Measurements from ENCODE around the gene GPC6. TPM values are rescaled to one million over a fixed set of nuclear protein-coding genes. Genes with fewer than 3 reads are reported as not detected.

GPC6 gene
- polyA plus RNA-seq, 1 donor (not counting 4 experiments of a cell fraction or from before 2014, with no cell fraction given): 0.42 TPM

DNA sequence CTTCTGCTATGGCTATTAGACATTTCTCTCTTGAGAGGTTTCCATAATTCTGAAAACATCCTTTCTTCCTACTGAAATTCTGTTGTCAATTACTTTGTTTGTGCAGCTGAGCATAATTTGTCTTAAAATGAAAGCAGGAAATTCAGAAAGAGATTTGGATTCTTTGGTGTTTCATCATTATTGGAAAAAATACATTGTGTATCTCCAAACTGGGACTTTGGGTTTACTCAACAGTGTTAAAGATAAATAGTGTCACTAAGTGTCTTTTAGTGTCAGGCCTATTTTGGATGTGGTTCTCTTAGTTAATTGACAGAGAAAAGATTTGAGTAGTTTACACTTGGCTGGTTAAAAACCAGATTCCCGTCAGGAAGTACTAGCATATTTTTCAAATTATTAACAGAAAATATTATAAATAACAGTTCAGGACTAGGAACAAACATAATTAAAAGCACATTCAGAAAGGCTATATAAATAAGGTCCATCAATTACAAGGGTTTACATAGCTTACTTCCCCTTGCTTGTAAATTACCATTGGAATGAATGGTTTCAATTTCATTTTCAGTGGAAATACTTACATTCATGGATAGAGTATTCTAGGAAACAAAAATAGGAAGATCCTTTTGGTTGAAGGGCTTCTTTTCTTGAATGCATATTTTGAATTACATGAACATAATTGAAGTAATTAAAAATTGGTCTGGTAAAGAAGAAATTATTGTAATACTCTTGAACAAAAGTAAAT, 483.1 kb downstream of the GPC6 start:
- no peaks in the 10 kb centered on the region for H3K9me3 ChIP-seq (ENCODE audit: control insufficient read depth, low read depth, low read length)
- no peaks in the 10 kb centered on the region for H3K27me3 ChIP-seq (ENCODE audit: control insufficient read depth, extremely low read depth, insufficient read depth, low read length)
- H3K9me1 ChIP-seq (ENCODE audit: control insufficient read depth, extremely low read depth, insufficient read depth, low read length): no peaks in the 10 kb centered on the region
- H3K4me1 ChIP-seq (ENCODE audit: control insufficient read depth, extremely low read depth, insufficient read depth, low read length): no peaks in the 10 kb centered on the region
- no peaks in the 10 kb centered on the region for H4K20me1 ChIP-seq (ENCODE audit: control insufficient read depth, extremely low read depth, insufficient read depth, low read length)
- no peak overlapping the region for H3K4me2 ChIP-seq (ENCODE audit: control insufficient read depth, extremely low read depth, insufficient read depth, low read depth, low read length)
- FAIRE-seq (no peak), DNase-seq (ENCODE audit: low read depth, low spot score) (no peak)
- H3K79me2 ChIP-seq (ENCODE audit: control insufficient read depth, insufficient read depth, low read length): no peaks in the 10 kb centered on the region
- no peak overlapping the region for H2AFZ ChIP-seq (ENCODE audit: control insufficient read depth, low read length)
- H3K9ac ChIP-seq (ENCODE audit: control insufficient read depth, extremely low read depth, insufficient read depth, low read length): no peak overlapping the region
- H3K4me3 ChIP-seq (ENCODE audit: control insufficient read depth in 2 of 3, extremely low read depth in 1 of 3, insufficient read depth in 2 of 3, low read depth in 1 of 3, low read length in 3 of 3): no peak overlapping the region
- no peak overlapping the region for H3K27ac ChIP-seq (ENCODE audit: control insufficient read depth, insufficient read depth, low read length)
- dilution Hi-C loops (cut with MboI; ENCODE audit: extremely low pct_ligation_motif_present, low sequenced_read_pairs): no loop called here
- no peak for TF ChIP-seq EZH2 (IDR thresholded peaks at IDR 0.05; ENCODE audit: low read length)
- TF ChIP-seq, protein P1, sequence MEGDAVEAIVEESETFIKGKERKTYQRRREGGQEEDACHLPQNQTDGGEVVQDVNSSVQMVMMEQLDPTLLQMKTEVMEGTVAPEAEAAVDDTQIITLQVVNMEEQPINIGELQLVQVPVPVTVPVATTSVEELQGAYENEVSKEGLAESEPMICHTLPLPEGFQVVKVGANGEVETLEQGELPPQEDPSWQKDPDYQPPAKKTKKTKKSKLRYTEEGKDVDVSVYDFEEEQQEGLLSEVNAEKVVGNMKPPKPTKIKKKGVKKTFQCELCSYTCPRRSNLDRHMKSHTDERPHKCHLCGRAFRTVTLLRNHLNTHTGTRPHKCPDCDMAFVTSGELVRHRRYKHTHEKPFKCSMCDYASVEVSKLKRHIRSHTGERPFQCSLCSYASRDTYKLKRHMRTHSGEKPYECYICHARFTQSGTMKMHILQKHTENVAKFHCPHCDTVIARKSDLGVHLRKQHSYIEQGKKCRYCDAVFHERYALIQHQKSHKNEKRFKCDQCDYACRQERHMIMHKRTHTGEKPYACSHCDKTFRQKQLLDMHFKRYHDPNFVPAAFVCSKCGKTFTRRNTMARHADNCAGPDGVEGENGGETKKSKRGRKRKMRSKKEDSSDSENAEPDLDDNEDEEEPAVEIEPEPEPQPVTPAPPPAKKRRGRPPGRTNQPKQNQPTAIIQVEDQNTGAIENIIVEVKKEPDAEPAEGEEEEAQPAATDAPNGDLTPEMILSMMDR (optimal IDR thresholded peaks at IDR 0.05 in 1 of 3, IDR thresholded peaks at IDR 0.05 in 1 of 3, conservative IDR thresholded peaks at IDR 0.05 in 1 of 3; ENCODE audit: extremely low read depth in 1 of 3, insufficient read depth in 2 of 3, low read length in 3 of 3): no peak
- no peaks in the 10 kb centered on the region for H3K36me3 ChIP-seq (ENCODE audit: control insufficient read depth in 2 of 2, extremely low read depth in 1 of 2, insufficient read depth in 2 of 2, low read length in 2 of 2)

DNA sequence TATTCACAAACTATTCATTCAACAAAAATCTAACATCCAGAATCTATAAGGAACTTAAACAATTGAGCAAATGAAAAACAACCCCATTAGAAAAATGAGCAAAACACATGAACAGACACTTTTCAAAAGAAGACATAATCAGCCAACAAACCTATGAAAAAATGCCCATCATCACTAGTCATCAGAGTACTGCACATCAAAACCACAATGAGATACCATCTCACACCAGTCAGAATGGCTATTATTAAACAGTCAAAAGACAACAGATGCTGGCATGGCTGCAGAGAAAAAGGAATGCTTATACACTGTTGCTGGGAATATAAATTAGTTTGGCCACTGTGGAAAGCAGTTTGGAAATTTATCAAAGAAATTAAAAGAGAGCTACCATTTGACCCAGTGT, 487.6 kb downstream of the GPC6 start:
- TF ChIP-seq, protein P1 (optimal IDR thresholded peaks at IDR 0.05 in 1 of 3, IDR thresholded peaks at IDR 0.05 in 1 of 3, conservative IDR thresholded peaks at IDR 0.05 in 1 of 3; ENCODE audit: extremely low read depth in 1 of 3, insufficient read depth in 2 of 3, low read length in 3 of 3): no peak
- no peak for TF ChIP-seq EZH2 (IDR thresholded peaks at IDR 0.05; ENCODE audit: low read length)
- no peak for FAIRE-seq

More for the DNA sequence above, 487.6 kb downstream of the GPC6 start:
- no peak overlapping the region for H3K4me3 ChIP-seq (ENCODE audit: control insufficient read depth in 2 of 3, extremely low read depth in 1 of 3, insufficient read depth in 2 of 3, low read depth in 1 of 3, low read length in 3 of 3)
- no peaks in the 10 kb centered on the region for H3K27me3 ChIP-seq (ENCODE audit: control insufficient read depth, extremely low read depth, insufficient read depth, low read length)
- no peaks in the 10 kb centered on the region for H3K9me1 ChIP-seq (ENCODE audit: control insufficient read depth, extremely low read depth, insufficient read depth, low read length)
- H4K20me1 ChIP-seq (ENCODE audit: control insufficient read depth, extremely low read depth, insufficient read depth, low read length): no peaks in the 10 kb centered on the region
- no peak overlapping the region for H3K9ac ChIP-seq (ENCODE audit: control insufficient read depth, extremely low read depth, insufficient read depth, low read length)
- H3K79me2 ChIP-seq (ENCODE audit: control insufficient read depth, insufficient read depth, low read length): no peaks in the 10 kb centered on the region
- no peaks in the 10 kb centered on the region for H3K36me3 ChIP-seq (ENCODE audit: control insufficient read depth in 2 of 2, extremely low read depth in 1 of 2, insufficient read depth in 2 of 2, low read length in 2 of 2)
- no peaks in the 10 kb centered on the region for H3K4me1 ChIP-seq (ENCODE audit: control insufficient read depth, extremely low read depth, insufficient read depth, low read length)
- H3K9me3 ChIP-seq (ENCODE audit: control insufficient read depth, low read depth, low read length): no peaks in the 10 kb centered on the region
- H2AFZ ChIP-seq (ENCODE audit: control insufficient read depth, low read length): no peak overlapping the region
- H3K27ac ChIP-seq (ENCODE audit: control insufficient read depth, insufficient read depth, low read length): no peak overlapping the region
- dilution Hi-C loops (cut with MboI; ENCODE audit: extremely low pct_ligation_motif_present, low sequenced_read_pairs): no loop called here
- DNase-seq (ENCODE audit: low read depth, low spot score): no peak
- H3K4me2 ChIP-seq (ENCODE audit: control insufficient read depth, extremely low read depth, insufficient read depth, low read depth, low read length): no peak overlapping the region

All from keratinocyte (primary cell).